Measurements from ENCODE around the gene PRKCD.
A peak's percentile ranks its signal among the peaks of the same experiment; 100 is the strongest.

Gene PRKCD

DNA sequence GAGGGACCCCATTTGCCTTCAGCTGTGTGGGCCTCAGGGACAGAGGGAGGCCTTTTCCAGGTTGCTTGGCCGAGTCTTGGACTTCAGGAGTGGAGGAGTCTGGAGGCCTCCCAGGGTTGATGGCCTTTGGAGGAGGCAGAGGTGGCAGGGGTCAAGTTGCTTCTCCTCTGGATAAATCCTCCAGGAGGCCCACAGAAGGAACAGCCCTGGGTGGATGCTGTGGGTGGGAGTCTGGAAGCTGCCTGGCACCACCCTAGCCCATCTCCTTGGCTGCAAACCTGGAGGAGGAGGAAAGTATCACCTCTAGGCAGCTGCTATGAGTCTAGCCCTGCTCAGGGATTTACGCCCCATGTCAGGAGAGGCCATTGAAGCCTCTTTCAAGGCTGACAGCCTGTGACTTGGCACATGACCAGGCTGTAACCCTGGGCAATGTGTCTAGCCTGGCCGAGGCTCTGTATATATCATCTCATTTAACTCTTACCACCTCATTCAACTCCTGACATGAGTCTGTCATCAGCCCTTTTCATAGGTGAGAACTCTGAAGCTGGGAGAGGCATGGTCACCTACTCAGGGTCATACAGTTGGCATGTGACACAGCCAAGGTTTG, 2.9 kb upstream of the PRKCD start:
- DNase-seq = no peak

DNA sequence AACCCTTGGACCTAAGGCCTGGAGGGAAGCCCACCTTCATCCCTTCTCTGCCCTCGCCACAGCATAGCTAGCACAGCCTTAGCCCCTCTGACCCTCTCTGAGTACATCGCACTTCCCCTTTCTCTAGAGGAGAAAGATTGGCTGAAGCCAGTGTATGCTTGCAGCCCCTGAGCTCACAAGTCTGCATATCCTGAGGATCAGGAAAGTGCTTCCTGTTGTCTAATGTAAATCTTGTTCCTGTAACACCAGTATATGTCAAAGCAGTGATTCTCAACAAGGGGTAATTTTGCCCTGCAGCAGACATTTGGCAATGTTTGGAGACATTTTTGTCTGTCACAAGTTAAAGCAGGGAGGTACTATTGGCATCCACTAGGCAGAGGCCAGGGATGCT, 2.2 kb upstream of the PRKCD start:
- DNase-seq = no peak

DNA sequence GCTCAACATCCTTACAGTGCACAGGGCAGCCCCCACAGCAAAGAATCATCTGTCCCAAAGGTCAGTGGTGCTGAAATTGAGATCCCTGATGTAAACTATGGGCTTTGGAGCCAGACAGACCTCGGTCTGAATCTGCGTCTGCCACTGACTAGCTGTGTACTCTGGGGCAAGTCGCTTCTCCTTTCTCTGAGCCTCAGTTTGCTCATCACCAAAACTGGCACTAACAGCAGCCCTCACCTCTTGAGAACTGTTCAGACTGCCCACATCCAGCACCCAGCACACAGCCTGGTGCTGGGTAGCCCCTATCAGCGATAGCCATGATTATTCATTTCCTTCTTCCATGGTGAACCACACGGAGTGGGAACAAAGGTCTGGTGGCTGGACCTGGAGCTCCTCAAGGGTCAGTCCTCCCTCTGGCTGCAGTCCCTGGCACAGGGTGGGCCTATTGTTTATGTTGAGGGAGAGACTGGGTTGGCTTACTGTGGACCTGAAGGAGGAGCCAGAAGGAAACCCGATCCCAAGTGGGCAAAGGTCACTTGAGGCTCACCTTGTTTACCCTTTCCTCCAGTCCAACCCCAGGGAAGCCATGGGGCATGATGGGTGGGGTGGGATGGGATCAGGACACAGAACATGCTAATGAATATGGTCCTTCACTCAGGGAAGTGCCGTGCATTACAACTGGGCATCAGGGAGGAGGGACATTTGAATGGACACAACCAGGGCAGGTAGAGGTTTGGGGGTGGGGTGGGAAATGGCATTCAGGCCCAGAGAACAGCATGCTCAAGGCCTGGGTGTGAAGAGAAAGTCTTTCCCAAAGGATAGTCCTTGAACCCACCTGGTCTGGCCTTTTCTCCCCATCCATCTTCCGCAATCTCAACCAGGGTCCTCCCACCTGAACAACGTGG, 1.6 kb upstream of the PRKCD start:
- no peak for DNase-seq

DNA sequence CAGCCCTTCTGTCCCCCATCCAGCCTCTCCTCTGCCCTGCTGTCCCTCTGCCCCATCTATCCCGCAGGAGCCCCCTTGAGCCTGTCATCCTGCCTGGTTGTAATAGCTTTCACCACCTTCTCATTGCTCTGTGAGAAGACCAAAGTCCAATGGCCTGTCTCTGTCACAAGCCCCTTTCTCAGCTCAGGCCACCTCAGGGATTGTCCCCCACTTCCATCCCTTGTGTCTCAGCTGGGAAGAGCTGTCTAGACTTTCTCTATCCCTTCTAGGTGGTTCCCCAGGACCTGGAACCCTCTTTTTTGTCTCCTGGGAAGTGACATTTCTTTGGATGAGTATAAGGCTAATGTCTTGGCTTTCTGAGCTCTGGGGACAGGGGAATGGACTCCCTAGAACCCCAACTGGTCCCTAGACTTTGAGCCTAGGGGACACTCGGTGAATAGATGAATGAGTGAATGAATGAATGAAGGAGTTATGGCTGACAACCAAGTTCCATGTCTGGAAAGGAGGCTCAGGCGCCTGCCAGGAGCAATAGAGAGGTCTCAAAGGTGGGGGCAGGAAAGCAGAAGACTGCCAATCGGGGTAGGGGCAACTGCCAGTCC, 849 bp upstream of the PRKCD start:
- DNase-seq = no peak

DNA sequence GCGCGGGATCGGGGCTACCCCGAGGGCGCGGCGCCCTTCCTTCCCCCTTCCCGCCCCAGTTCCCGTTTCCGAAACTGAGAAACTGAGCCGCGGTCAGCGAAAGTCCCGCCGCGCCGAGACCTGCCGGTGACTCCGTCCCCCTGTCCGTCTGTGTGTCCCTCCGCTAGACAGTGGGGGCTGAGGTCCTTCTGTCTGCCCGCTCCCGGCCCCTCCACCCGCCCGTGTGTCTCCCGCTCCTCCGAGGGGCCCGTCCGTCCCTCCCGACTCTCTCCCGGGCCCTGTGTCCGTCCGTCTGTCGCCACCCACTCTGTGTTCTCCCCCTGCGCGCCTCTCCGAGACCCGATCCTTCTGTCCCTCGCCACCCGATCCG, 426 bp downstream of the PRKCD start:
- no peak for DNase-seq

DNA sequence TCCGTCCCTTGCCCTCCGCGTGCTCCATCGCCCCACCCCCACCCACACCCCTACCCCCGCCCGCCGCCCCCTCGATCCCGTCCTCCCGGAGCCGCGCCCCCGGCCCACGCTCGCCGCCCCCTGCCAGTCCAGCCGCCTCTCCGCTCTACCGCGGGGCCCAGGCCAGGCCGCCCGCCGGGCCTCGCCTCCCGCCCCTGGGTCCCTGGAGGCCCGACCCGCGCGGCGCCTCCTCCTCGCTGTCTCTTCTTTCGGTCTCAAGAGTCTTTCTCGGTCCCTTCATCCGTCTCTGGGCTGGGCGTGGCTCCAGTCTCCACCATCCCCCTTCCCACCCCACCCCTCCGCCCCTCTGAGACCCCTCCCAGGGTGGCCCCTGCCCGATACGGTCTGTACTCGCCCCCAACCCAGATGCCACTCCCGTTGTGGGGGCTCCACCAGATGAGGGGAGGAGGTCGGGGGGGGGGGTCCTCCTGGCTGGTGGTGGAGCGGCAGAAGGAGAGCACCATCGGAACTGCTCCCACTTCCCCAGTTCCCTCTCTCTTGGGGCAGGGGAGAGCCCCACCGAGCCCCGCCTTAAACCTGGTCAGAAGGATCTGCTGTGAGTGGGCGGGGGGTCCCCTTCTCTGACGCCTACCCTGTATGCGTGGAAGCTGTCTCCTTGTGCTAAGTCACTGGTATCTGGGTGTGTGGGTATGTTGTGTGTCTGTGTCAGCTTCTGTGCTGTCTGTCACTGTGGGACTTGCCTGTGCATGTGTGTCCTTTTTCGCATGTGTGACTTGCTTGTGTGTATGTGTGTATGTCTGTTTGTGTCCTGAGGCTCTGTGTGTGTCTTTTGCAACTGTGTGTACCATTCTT, 1.0 kb downstream of the PRKCD start:
- no peak for DNase-seq

DNA sequence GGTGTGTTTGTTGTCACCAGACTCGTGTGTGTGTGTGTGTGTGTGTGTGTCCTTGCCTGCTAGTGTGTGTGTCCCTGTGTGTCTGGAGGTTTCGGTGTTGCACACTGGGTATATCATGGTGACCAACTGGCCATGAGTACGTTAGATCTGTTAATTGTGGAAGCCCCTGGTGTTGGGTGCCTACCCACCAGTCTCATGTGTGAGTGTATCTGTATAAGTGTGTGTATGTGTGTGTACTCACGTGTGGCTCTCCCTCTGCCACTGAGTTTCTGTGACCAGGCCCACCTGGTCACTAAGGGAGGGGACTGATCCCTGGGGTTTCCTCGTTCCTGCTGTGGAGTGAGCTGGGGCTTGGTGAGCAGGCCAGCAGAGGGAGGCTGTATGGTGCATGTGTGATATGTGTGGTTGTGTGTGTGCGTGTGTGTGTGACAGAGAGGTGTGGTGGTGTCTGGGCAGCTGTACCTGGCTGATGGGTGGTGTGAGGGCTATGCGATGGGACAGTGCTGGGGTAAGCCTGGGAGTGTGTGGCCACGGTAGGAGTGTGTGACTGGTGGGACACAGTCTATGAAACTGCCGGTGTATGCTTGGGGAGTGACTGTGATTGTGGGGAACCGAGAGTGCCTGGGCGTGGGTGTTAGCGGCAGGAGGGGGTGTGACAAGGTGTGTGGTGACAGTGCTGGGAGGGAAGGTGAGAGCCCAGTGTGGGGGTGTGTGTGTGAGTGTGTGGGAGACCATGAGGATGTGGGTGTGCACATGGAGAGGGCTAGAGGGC, 1.8 kb downstream of the PRKCD start:
- no peak for DNase-seq

DNA sequence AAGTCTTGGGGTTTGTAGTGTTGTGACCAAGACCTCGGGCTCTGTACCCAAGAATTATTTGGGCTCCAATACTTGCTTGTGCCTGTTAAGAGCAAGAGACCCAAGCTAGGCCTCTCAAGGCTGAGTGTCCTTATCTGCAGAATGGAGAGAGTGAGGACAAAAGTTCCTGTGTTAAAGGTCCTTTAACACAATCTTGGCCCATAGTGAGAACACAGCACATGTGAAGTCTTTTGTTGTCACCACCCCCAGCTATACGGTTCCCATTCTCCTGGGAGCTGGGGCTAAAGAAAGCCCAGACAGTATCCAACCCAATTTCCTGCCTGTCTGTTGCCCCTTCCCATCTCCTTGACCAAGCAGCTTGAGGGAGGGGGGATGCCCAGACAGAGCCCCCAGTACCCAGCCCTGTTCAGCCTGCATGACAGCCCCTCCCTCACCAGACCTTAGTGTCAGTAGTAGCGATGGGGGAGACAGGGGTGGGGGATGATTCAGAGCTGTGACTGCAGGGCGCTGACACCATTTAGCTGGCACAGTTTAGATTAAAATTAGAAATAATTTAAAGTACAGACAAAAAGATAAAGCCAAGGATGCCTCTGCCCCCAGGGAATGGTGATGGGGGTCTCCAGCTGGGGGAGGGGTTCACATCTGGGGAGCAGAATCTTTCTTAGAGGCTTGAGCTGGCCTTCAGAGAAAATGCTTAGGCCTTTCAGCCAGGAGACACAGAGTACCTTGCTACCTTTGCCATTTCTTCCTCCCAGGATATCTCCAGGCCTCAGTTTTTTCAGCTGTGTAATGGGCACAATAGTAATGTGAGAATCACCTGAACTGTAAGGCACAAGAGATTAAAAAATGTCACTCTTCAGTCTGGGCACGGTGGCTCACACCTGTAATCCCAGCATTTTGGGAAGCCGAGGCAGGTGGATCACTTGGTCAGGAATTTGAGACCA, 2.7 kb downstream of the PRKCD start:
- no peak for DNase-seq

DNA sequence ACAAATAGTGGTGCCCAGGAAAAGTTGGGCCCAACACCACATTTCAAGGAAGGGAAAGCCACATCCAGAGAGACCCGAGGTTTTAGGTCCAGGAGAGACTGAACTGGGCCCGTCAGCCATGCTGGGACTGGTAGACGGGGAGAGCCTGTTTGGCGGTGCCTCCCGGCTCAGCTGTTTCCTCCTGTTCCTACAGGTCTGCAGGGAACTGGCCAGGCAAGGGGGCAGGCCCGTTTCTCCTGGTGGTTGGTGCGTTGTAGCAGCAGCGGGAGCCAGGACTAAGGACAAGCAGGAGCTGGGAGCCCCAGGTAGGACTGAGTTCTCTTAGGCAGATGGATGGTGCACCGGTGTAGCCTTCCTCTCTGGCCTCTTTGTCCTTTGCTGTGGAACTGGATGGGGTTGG, 3.9 kb downstream of the PRKCD start:
- DNase-seq = no peak

DNA sequence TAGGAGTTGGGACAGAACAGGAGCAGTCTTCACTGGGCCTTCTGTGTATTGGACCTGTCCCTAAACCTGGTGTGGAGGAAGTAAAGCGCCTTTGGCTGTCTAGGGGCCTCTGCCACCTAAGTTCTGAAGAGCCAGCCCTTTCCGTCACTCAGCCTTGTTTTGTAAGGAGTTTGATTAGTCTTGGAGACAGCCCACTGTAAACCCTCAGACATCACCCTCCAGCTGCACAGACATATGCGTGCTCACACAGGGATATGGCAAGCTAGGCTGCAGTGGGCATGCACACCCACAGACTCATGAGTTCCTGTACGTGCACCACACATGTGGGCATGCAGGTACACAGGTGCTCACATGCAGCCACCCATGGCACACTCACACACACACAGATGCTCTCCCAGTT, 5.2 kb downstream of the PRKCD start:
- DNase-seq = no peak

DNA sequence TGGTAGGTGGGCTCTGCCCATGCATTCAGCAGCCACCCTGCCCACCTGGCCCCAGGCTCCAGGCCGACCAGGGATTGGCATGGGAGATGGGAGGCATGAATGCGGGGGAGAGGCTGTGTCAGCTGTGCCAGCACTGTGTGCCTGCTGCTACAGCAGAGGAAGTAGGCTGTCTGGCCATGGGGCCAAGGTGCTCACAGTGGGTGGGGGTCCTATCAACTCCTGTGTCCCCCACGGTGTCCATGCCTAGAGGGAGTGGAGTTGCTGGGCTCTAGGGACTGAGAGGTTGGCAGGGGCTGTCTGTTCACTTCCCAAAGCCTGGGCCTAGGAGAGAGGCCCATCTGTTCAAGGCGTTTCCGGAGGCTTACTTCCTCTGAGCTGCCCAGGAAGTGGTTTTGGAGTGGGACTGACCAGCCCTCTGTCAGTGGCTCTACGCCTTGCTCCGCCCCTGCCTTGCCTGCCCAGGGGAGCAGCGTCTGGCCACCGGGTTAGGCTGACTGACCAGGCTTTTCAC, 5.8 kb downstream of the PRKCD start:
- DNase-seq = no peak

DNA sequence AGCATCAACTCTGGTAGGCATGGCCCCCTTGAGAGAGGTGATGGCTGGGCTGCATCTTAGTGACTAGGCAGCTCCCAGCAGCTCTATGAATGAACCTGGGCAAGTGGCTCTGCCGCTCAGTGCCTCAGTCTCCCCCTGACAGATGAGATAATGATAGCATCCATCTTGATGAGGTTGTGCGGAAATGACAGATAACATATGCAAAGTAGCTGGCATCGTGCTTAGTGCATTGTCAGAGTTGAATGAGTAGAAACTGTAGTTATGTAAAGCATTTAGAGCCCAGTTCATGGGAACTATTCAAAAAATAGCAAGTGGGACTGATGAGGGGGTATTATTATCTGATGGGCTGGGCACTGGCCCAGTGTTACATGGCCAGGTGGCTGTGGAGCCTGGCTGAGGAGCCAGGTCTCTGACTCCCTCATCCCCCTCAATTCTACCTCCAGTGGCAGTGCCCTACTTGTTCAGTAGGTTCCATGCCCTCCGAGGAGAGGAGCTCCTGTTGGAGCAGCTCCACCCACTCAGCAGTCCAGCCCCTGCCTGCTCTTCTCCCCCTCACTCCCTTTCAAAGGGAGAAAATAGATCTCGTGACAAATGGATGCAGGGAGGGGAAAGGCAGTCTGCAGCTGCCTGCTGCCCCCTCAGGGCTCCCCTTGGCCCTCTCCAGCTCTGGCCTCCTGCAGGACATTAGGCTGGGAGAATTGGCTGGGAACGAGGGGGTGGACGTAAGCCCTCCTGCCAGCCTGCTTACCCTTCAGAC, 6.6 kb downstream of the PRKCD start:
- DNase-seq = no peak

DNA sequence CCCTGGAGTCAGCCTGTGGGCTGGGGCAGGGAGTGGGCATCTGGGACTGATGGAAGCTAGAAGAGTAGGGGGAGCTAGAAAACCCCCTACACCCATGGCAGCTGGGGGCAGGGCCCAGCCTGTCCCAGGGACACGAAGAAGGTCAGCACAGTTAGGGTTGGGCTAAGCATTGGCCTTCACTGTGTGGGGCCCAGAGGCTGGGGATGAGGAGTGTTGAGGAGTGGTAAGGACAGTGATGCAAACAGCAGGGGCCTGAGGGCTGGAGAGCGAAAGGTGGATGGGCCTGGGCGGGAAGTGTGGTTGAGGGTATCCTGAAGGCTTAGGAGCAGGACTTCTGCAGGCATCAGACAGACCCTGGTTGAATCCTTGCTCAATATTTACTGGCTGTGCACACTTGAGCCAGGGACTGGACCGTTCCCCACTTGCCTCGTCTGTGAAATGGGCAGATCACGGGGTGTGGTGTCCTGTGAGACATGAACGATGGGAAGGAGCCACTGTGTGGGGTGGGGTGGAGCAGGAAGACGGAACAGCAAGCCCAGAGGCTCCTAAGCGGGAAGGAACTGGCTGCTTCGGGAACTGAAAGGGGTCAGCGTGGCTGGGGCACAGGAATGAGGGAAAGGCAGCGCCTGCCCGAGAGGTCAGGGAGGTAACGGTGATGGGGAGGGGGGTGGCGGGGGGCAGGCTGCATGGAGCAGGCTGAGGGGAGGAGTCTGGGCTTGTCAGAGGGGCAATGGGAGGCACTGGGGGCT, 7.3 kb downstream of the PRKCD start:
- DNase-seq = no peak

DNA sequence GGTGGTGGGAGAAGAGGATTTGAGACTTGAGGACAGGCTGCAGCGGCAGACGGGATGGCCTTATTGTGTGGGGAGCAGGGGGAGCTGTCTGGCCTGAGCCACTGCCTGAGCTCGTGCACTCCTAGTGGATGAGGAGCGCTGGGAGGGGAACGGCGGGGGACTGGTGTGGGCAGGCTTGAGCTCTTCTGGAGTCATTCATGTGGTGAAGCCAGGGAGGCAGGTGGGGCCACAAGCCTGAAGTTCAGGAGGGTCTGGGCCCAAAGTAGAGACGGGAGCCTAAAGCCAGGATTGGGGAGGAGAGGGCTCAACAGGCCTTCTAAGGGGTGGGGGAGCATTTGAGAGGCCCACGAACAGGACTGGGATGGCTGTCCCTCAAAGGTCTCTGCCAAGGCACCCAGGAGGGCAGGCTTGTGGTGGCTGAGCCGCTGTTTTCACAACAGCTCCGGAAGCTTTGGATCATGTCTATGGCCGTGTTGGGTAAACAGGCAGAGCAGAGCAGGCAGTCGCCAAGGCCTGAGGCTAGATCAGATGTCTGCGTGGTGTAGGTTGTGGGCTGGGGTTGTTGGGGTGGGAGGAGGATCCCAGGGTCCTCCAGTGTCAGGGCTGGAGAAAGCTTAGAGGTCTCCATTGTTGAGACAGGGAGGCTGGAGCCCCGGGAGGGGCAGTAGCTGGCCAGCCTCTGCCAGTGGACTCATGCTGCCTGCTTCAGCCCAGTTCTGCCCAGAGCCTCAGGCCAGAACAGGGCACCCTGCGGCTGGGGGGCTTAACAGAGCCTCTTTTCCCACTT, 8.2 kb downstream of the PRKCD start:
- DNase-seq = peak; percentile 65

DNA sequence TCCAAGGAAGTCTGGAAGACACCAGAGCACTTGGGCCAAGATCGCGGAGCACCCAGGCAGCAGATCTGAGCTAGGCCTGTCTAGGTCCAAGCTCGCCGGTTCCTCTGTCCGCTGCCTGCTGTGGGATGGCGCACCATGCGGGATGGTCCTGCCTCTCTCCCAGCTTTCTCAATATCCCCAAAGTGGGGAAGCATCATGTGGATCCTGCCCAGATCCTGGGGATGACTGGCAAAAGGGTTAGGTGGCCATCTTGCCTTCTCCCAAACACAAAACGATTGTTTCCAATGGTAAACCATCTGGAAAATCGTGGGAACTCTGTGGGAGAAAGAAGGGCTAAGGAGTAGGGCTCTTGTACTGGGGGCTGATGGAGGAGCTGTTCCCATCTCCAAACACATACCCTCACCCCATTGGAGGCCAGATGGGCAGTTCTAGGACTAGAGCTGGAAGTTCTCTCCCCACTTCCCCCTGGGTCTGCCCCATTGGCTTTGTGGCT, 8.9 kb downstream of the PRKCD start:
- no peak for DNase-seq

DNA sequence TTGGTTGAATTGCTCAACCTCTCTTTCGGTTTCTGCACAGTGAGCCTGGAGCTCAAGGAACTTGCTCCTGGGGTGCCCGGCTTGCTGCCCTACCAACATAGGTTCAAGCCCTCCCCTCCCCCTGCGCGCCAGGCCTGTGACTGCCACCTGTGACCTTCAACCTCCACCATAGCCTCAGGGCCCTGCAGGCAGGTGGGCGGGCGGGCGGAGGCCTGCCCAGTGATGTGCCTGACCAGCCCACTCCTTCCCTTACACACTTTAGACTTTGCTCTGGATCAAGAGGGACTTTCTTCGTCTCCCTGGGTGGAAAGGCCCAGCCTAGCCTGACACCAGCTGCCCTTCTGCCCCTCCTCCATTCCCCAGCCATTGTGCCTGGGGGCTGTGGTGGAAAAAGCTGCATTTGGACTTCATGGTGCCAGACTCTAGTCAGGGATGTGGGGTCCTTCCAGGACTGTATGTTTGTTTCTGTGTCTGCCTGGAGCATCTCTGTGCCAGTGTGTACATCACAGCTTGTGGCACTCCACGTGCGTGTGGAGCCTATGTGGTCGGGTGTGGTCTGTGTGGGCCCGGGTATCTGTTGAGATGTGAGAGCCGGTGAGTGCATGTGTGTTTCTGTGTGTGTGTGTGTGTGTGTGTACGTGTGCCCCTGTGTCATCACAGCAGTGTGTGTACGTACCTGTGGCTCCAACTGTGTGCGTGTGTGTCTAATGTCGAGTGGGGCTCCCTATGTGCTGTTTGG, 9.5 kb downstream of the PRKCD start:
- DNase-seq = peak; percentile 45

DNA sequence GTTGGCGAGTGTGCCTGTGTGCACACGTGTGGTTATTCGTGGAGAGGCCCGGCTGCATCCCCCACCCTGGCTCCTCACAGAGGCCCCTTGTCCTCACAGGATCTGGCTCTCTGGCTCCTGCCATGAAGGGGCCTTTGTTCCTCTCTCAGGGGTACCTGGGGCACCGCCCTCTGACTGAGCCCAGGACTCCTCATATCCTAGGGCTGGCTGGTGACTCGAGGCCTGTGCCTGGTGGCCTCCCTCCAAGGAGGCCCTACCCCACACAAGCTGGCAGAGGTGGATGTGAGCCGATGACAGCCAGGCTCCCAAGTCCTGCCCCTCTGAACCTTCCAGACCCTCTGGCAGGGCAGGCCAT, 10.0 kb downstream of the PRKCD start:
- DNase-seq = no peak

Data from SIG-M5 (cell line).